ENCODE measurements around the gene MSL3B.
A peak's percentile ranks its signal among the peaks of the same experiment; 100 is the strongest.

Gene MSL3B

DNA sequence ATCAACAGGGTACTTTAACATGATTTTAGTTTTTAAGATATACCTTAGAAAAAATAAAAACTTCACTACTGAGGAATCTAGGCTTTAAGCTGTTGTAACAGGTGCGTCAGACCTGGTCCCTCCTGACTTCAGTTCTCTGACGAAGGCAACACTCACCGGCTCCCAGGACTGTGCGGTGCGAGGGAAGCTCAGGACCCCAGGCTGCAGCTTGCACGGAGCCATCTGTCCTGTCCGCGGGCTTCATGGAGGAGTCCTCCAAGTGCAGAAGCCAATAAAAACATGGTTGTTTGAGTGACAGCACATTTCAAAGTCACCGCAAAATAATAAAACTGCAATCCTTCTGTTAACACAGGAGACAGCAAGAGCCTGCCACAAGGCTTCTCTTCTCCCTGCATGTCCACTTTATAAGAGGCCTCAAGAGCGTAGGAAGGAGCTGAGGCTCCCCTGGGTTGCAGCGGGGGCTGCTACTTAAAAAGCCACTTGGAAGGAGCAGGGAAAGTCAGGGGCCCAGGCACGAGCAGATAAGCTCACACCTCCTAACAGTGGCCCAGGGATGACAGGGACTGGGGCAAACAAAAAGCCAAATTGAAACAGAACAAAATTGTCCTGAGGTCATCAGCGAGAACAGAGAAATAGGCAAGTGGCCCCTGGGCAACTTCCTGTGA is 18.4 kb downstream of the MSL3B start:
- Mint-ChIP-seq H3K4me3 (no peak overlapping the region), H3K4me1 (peaks cover 7% of the 10 kb centered on the region), H3K27ac (ENCODE audit: low read depth) (no peak overlapping the region), H3K27me3 (peaks cover 19% of the 10 kb centered on the region), H3K9me3 (no peaks in the 10 kb centered on the region), H3K36me3 (ENCODE audit: insufficient read depth) (peaks cover 5% of the 10 kb centered on the region)
- DNase-seq (ENCODE audit: low spot score in 2 of 2), result no peak
- ATAC-seq (replicated peaks; ENCODE audit: extremely low read depth, poor library complexity, severe bottlenecking), result no peak

DNA sequence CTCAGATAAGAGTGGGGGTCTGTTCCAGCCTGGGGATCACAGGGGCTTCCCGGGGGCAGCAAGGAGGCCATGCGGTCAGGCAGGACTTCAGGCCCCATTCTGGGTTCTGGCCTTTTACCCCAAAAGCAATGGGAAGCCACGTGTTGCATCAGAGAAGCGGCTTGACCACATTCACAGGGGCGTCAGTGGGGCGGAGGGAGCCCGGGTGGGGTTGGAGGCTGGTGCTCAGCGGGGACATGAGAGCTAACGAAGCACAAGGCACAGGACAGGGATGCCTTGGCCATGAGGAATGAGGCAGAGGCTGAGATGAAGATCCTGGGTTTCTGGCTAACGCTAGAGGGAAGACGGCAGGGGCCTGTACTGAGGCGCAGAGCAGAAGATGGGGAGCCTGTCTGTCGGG is 19.9 kb downstream of the MSL3B start:
- Mint-ChIP-seq H3K4me3 (no peak overlapping the region), H3K36me3 (ENCODE audit: insufficient read depth) (peaks cover 1% of the 10 kb centered on the region), H3K27ac (ENCODE audit: low read depth) (no peak overlapping the region), H3K4me1 (no peaks in the 10 kb centered on the region), H3K9me3 (no peaks in the 10 kb centered on the region), H3K27me3 (peaks cover 9% of the 10 kb centered on the region)
- ATAC-seq (replicated peaks; ENCODE audit: extremely low read depth, poor library complexity, severe bottlenecking) (no peak), DNase-seq (ENCODE audit: low spot score in 2 of 2) (no peak)

DNA sequence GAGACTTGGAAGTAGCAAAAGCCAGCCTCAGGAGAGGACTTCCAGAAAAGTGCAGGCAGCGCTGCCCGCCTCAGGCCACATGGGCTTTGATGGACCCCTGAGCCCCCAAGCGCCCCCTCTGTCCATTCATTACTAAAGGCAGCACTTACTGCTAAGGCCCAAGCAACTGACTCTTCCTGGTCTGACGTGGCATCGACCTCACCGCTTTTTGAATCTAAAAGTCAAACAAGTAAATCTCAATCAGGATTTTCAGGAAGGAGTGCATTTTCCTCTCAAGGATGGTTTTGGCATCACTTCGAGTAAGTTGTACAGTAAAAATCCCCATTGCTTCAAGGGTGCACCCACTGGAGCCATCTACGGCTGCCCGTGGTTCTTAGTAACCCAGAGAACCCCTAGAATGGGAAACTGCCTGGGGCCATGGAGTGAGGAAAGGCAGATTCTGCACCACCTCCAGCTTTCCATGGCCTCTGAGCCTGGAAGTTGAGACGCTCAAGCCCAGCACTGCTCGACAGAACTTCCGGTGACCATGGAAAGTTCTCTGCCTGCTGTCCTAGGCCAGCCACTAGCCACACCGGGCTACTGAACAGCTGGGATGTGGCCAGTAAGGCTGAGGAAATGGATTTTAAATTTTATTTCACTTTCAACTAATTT is 20.8 kb downstream of the MSL3B start:
- Mint-ChIP-seq H3K4me1 (no peaks in the 10 kb centered on the region), H3K36me3 (ENCODE audit: insufficient read depth) (peaks cover 4% of the 10 kb centered on the region), H3K27me3 (peaks cover 4% of the 10 kb centered on the region), H3K4me3 (no peak overlapping the region), H3K27ac (ENCODE audit: low read depth) (no peak overlapping the region), H3K9me3 (no peaks in the 10 kb centered on the region)
- DNase-seq (ENCODE audit: low spot score in 2 of 2) (peak in 1 of 2 donors; percentile 3), ATAC-seq (replicated peaks; ENCODE audit: extremely low read depth, poor library complexity, severe bottlenecking) (no peak)

DNA sequence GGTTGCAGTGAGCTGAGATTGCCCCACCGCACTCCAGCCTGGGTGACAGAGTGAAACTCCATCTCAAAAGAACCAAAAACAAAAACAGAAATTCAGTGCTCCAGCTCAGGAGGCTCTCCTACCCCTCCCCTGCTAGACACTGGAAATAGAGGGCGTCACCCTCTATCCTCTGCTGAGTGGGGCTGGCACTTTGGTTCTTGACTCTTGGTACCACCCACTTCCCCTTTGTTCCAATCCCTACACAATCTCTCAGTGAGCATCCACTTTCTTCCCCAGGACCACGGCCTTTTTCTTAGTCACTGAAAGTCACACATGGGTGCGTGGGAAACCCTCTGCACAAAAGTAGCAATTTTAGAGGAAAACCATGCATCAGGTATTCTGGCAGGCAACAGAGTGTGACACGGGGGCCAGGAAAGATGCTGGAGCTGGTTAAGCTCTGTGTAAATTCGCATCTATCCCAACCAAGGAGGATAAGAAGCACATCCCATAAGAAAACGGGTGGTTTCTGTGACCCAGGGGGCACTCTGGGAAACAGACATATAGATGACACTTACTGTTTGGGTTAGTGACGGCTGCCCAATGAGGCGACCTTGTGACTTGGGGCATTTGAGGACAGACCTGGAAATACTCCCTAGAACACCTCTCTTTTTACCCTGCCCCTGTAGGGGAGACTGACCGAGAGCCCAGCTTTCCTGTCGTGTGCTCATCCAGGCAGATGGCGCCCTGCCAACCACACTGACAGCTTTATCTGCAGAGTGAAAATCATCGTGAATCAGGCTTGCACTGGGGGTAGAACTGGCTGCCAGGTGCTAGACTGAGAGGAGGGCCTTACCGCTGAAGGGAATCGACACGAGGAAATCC is 21.6 kb downstream of the MSL3B start:
- Mint-ChIP-seq H3K27ac (ENCODE audit: low read depth) (no peak overlapping the region), H3K4me1 (no peaks in the 10 kb centered on the region), H3K9me3 (no peaks in the 10 kb centered on the region), H3K27me3 (no peaks in the 10 kb centered on the region), H3K4me3 (no peak overlapping the region), H3K36me3 (ENCODE audit: insufficient read depth) (peaks cover 4% of the 10 kb centered on the region)
- no peak for ATAC-seq (replicated peaks; ENCODE audit: extremely low read depth, poor library complexity, severe bottlenecking)
- DNase-seq (ENCODE audit: low spot score in 2 of 2), result peak in 1 of 2 donors; percentile 4

DNA sequence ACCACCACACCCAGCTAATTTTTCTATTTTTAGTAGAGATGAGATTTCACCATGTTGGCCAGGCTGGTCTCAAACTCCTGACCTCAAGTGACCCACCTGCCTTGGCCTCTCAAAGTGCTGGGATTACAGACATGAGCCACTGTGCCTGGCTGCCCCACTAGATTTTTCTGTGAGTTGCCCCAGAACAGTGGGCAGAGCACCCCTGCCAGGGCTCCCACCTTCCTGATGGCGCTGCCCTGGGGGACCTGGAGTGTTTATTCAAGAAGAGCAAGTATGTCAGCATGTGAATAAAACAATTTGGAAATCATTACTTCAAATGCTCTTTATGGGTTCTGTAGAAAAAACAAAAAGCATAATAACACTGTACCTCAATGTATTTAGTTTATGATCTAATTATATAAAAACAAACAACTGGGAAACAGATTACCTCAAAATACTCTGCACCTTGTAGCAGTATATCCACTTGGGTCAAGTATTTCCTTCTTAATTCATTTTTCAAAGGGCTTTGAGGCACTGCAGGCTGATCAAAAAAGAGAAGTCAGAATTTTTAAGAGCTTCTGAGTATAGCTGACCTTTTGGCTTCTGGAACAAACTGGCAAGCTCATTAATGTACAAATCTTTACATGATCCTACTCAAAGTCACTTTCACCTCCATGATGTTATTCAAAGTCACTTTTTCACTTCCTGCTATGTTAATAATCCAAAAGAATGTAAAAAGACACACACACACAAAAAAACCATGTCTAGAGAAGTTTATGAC is 22.7 kb downstream of the MSL3B start:
- H3K9me3 Mint-ChIP-seq, result no peaks in the 10 kb centered on the region
- no peak overlapping the region for H3K4me3 Mint-ChIP-seq
- no peak for ATAC-seq (replicated peaks; ENCODE audit: extremely low read depth, poor library complexity, severe bottlenecking)
- no peak for DNase-seq (ENCODE audit: low spot score in 2 of 2)
- H3K36me3 Mint-ChIP-seq (ENCODE audit: insufficient read depth), result peaks cover 6% of the 10 kb centered on the region
- H3K27me3 Mint-ChIP-seq, result no peaks in the 10 kb centered on the region
- H3K4me1 Mint-ChIP-seq, result no peaks in the 10 kb centered on the region
- H3K27ac Mint-ChIP-seq (ENCODE audit: low read depth), result no peak overlapping the region

DNA sequence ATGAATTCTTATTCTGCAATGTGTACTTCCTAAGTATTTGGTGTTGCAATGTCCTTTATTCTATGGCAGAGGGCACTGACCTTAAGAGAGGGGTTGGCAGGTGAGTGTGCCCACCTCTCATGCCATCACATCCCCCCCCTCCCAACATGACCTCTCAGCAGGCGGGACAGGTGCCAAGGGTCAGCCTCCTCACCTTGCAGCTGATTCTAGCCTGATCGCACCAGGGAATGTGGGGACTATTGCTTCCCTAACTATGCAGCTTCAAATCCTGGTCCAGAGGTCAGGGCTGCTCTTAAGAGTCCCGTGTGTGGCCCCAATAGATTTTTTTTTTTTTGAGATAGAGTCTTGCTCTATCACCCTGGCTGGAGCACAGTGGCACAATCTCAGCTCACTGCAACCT is 23.4 kb downstream of the MSL3B start:
- Mint-ChIP-seq H3K4me3 (no peak overlapping the region), H3K27ac (ENCODE audit: low read depth) (no peak overlapping the region)

DNA sequence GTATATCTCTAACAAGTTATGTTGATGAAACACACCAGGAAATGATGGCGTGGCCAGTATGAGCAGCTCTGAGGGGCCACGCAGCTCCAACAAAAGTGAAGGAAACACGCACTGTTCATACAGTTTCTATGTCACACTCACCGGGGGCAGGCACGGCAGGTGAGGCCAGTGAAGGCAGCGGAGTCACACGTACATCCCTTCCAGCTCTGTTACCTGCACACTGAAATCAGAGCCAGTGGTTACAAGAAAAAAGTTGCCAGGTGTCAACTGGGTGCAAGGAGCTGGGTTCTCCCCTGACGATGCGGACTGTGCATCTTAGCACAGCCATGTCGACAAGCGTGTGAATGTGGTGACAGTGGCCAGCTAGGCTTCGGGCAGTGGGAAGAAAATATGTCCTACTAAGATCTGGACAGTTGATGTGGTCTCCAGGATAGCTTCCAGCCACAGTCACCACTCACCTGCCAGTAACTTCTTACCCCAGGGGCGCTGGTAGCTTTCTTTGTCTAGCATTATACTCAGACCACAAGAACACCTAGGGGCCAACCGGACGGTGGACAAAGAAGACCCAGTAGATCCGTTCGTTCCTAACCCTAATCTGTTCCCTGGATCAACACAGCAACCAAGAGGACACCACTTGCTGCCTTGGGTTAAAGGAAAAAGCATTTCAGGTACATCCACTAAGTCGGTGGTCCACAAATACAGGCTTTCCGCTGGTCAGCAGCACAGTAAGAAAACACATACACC is 23.9 kb downstream of the MSL3B start:
- ATAC-seq (replicated peaks; ENCODE audit: extremely low read depth, poor library complexity, severe bottlenecking), result no peak
- peak in 1 of 2 donors; percentile 10 for DNase-seq (ENCODE audit: low spot score in 2 of 2)
- Mint-ChIP-seq H3K9me3 (no peaks in the 10 kb centered on the region), H3K4me1 (no peaks in the 10 kb centered on the region), H3K4me3 (no peak overlapping the region), H3K27me3 (no peaks in the 10 kb centered on the region), H3K27ac (ENCODE audit: low read depth) (no peak overlapping the region), H3K36me3 (ENCODE audit: insufficient read depth) (peaks cover 6% of the 10 kb centered on the region)

More for the DNA sequence above, 23.4 kb downstream of the MSL3B start:
- DNase-seq (ENCODE audit: low spot score in 2 of 2) (peak in 1 of 2 donors; percentile 8), ATAC-seq (replicated peaks; ENCODE audit: extremely low read depth, poor library complexity, severe bottlenecking) (no peak)
- no peaks in the 10 kb centered on the region for H3K27me3 Mint-ChIP-seq
- no peaks in the 10 kb centered on the region for H3K9me3 Mint-ChIP-seq
- H3K4me1 Mint-ChIP-seq, result no peaks in the 10 kb centered on the region
- peaks cover 6% of the 10 kb centered on the region for H3K36me3 Mint-ChIP-seq (ENCODE audit: insufficient read depth)

DNA sequence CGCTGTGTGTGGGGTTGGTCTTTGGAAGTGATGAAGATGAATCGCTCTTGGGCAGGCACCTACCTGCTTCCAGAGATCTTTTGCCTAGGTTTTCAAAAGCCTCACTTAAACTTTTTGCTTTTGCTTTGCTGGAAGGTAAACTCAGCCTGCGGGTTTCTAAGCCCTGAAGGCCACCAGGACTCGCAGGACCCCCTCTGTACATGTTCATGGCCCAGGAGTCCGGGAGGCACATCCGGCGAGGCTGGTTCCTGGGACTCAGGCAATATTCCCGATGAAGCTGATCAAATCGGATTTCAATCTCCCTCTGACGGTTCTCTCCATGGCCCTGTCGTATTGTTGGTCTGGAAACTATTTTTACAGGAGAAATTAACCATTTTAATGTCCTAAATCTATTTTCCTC is 27.0 kb downstream of the MSL3B start:
- no peak for ATAC-seq (replicated peaks; ENCODE audit: extremely low read depth, poor library complexity, severe bottlenecking)
- H3K36me3 Mint-ChIP-seq (ENCODE audit: insufficient read depth), result peaks cover 6% of the 10 kb centered on the region
- H3K9me3 Mint-ChIP-seq, result no peaks in the 10 kb centered on the region
- H3K4me3 Mint-ChIP-seq, result no peak overlapping the region
- H3K4me1 Mint-ChIP-seq, result peaks cover 5% of the 10 kb centered on the region
- H3K27ac Mint-ChIP-seq (ENCODE audit: low read depth), result no peak overlapping the region
- DNase-seq (ENCODE audit: low spot score in 2 of 2), result peak in 1 of 2 donors; percentile 7
- H3K27me3 Mint-ChIP-seq, result no peaks in the 10 kb centered on the region

DNA sequence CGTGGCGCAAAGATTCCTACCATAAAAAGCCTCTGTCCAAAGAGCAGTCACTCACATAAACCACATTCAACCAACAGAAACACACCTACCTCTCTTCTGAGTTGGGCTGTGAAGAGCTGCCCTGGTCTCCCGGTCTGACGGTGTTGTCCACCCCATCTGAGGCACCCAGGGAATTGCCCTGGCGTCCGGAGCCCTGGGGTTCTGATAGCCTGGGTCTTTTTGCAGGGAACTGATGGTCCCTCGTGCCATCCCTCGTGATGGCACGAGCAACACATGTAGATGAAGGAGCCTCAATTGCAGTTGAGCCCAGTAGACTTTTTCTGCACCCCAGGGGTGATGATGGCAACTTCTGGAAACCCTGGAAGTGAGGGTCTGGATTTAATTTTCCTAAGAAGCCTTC is 27.7 kb downstream of the MSL3B start:
- H3K27me3 Mint-ChIP-seq, result no peaks in the 10 kb centered on the region
- peaks cover 5% of the 10 kb centered on the region for H3K4me1 Mint-ChIP-seq
- H3K9me3 Mint-ChIP-seq, result no peaks in the 10 kb centered on the region
- DNase-seq (ENCODE audit: low spot score in 2 of 2), result peak in 1 of 2 donors; percentile 4
- no peak overlapping the region for H3K27ac Mint-ChIP-seq (ENCODE audit: low read depth)
- ATAC-seq (replicated peaks; ENCODE audit: extremely low read depth, poor library complexity, severe bottlenecking), result no peak
- H3K36me3 Mint-ChIP-seq (ENCODE audit: insufficient read depth), result peaks cover 6% of the 10 kb centered on the region
- H3K4me3 Mint-ChIP-seq, result no peak overlapping the region

DNA sequence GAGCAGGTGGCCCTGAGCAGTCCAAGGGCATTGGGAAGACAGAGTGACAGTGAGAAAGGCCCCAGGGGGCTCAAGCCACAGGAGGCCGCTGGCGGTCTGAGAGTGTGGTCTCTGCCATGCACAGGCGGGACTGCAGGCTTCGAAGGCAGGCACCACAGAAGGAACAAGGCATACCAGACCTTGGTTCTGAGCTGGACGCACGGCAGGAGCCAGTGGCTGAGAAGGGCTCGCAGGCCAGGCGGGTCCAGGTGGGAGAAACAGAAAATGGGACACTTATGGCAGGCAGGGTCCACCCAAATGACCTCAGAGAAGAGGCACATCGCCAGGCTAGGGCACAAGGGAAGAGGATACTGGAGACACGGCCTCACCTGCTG is 28.8 kb downstream of the MSL3B start:
- Mint-ChIP-seq H3K4me3 (no peak overlapping the region), H3K27me3 (no peaks in the 10 kb centered on the region), H3K9me3 (no peaks in the 10 kb centered on the region), H3K27ac (ENCODE audit: low read depth) (peak overlapping the region; percentile 56), H3K36me3 (ENCODE audit: insufficient read depth) (peaks cover 5% of the 10 kb centered on the region), H3K4me1 (peaks cover 5% of the 10 kb centered on the region)
- ATAC-seq (replicated peaks; ENCODE audit: extremely low read depth, poor library complexity, severe bottlenecking), result no peak
- DNase-seq (ENCODE audit: low spot score in 2 of 2), result peak in 1 of 2 donors; percentile 8

DNA sequence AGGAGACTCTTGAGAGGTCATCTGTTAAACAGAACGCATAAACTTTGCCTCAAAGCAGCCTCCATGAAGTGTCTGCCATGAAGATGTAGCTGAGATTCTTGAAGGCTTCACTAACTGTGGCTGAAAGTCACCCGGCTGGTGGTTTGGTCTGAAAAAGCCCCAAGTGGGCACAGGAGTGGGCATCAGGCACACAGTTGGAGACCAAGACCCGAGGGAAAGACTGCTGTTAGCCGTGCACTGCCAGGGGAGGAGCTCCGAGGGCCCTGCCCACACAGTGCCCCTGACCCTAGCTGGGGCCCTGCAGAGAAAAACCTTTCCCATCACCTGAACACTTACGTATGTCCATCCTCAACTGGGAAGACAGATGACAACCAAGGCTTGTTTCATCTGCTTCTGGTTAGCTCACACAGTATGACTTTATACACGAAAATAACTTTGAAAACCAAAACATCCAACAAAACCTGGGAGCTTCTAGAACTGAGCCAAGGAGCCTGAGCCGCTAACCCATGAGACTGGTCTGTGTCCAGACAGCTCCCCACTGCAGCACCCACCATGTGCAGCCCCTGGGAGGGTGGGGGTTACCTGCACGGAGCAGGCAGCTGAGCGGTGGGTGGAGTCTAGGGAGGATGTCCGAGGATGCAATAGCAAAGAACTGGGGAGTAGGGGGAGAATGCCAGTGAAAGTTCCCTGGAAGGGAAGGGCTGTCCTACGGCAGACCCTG is 29.3 kb downstream of the MSL3B start:
- H3K36me3 Mint-ChIP-seq (ENCODE audit: insufficient read depth), result peaks cover 5% of the 10 kb centered on the region
- no peak for DNase-seq (ENCODE audit: low spot score in 2 of 2)
- H3K4me3 Mint-ChIP-seq, result no peak overlapping the region
- no peaks in the 10 kb centered on the region for H3K27me3 Mint-ChIP-seq
- no peak for ATAC-seq (replicated peaks; ENCODE audit: extremely low read depth, poor library complexity, severe bottlenecking)
- peak overlapping the region; percentile 75 for H3K27ac Mint-ChIP-seq (ENCODE audit: low read depth)
- H3K4me1 Mint-ChIP-seq, result peaks cover 5% of the 10 kb centered on the region
- H3K9me3 Mint-ChIP-seq, result no peaks in the 10 kb centered on the region
